SK-N-SH (cell line): ENCODE data around the gene DPF3. TPM values are rescaled to one million over a fixed set of nuclear protein-coding genes. Genes with fewer than 3 reads are reported as not detected.
A peak's percentile ranks its signal among the peaks of the same experiment; 100 is the strongest.

ENCODE experiments used
- CTCF ChIA-PET: fragments of 300-600, 350-600 bp; formaldehyde crosslinking; extraction: SDS; loops from one replicate; lab custom pipeline; 2021; lab: Yijun Ruan, JAX
- POLR2A ChIA-PET: fragments of 350-600 bp; sonication (Branson Sonifier 250); formaldehyde crosslinking; extraction: SDS; loops from one replicate; lab custom pipeline; 2020; ENCODE audit warnings: antibody characterized with exemption, inconsistent platforms; lab: Yijun Ruan, JAX
- DNase-seq: peaks from one replicate; pipeline ENCODE4 v3.0.0; 2012
- H2AFZ ChIP-seq: fragments of 200-600 bp; sonication (generic); 2 replicates; pipeline ENCODE4 v1.8.1; 2016; ENCODE audit warnings: antibody characterized with exemption, mild to moderate bottlenecking, low read depth
- H3F3A ChIP-seq: fragments of 200-600 bp; sonication (generic); replicated peaks from 2 replicates; pipeline ENCODE3; 2016; ENCODE audit warnings: antibody characterized with exemption, mild to moderate bottlenecking; ENCODE audit not compliant: insufficient read depth
- H3K27ac ChIP-seq, 2 experiments: fragments of 200-500 bp in 1 of 2; fragments of 200-600 bp in 1 of 2; sonication (Bioruptor generic) in 1 of 2; sonication (generic), shearing (Covaris generic) in 1 of 2; 2 replicates each; pipeline versions ENCODE4 v1.5.1 to v1.6.1; 2014 to 2016; ENCODE audit warnings: low read depth in 2 of 2, inconsistent platforms in 1 of 2, low read length in 1 of 2, mild to moderate bottlenecking in 1 of 2, mixed read lengths in 1 of 2
- H3K27me3 ChIP-seq: fragments of 200-600 bp; sonication (generic), shearing (Covaris generic); 2 replicates; pipeline ENCODE4 v1.6.1; 2016; ENCODE audit warnings: mixed run types; ENCODE audit not compliant: insufficient read depth
- H3K36me3 ChIP-seq, 2 experiments: fragments of 200-500 bp in 1 of 2; fragments of 200-600 bp in 1 of 2; sonication (Bioruptor generic) in 1 of 2; sonication (generic) in 1 of 2; replicated peaks in 1 of 2; 2 replicates each; pipeline versions ENCODE3 to v1.5.1; 2014 to 2016; ENCODE audit warnings: low read length in 1 of 2, mild to moderate bottlenecking in 1 of 2; ENCODE audit not compliant: insufficient read depth in 2 of 2, control insufficient read depth in 1 of 2
- H3K4me1 ChIP-seq, 2 experiments: fragments of 200-500 bp in 1 of 2; fragments of 200-600 bp in 1 of 2; sonication (Bioruptor generic) in 1 of 2; sonication (generic), shearing (Covaris generic) in 1 of 2; 2 replicates each; pipeline versions ENCODE4 v1.5.1 to v1.6.1; 2014 to 2016; ENCODE audit warnings: low read depth in 1 of 2, low read length in 1 of 2, mixed run types in 1 of 2; ENCODE audit not compliant: insufficient read depth in 2 of 2, control insufficient read depth in 1 of 2
- H3K4me2 ChIP-seq: fragments of 200-600 bp; sonication (generic), shearing (Covaris generic); 2 replicates; pipeline ENCODE4 v1.6.1; 2017; ENCODE audit warnings: mixed run types
- H3K4me3 ChIP-seq, 2 experiments: fragments of 200-500 bp in 1 of 2; fragments of 200-600 bp in 1 of 2; sonication (Bioruptor generic) in 1 of 2; sonication (generic), shearing (Covaris generic) in 1 of 2; 2 replicates each; pipeline versions ENCODE4 v1.5.1 to v1.8.1; 2014 to 2016; ENCODE audit warnings: low read depth in 2 of 2, inconsistent platforms in 1 of 2, low read length in 1 of 2, mild to moderate bottlenecking in 1 of 2, mixed read lengths in 1 of 2, moderate library complexity in 1 of 2
- H3K79me2 ChIP-seq: fragments of 200-600 bp; sonication (generic); 2 replicates; pipeline ENCODE4 v1.8.1; 2017; ENCODE audit warnings: mild to moderate bottlenecking; ENCODE audit not compliant: insufficient read depth
- H3K9ac ChIP-seq: fragments of 200-600 bp; sonication (generic); 2 replicates; pipeline ENCODE4 v1.6.1; 2017; ENCODE audit warnings: mixed run types
- H3K9me2 ChIP-seq: fragments of 200-600 bp; sonication (generic); 2 replicates; pipeline ENCODE4 v1.6.1; 2017; ENCODE audit warnings: mixed run types
- H3K9me3 ChIP-seq: fragments of 200-600 bp; sonication (generic); 2 replicates; pipeline ENCODE4 v1.6.1; 2017; ENCODE audit warnings: mixed run types, mild to moderate bottlenecking, moderate library complexity
- H4K20me1 ChIP-seq: fragments of 200-600 bp; sonication (generic); 2 replicates; pipeline ENCODE4 v1.6.1; 2017; ENCODE audit warnings: mild to moderate bottlenecking, mixed run types; ENCODE audit not compliant: insufficient read depth
- CHD2 ChIP-seq: fragments of 150-350 bp; IDR thresholded peaks from 2 replicates; pipeline ENCODE4 v1.6.1; 2018; ENCODE audit warnings: low read length; ENCODE audit not compliant: partially characterized antibody
- EP300 ChIP-seq, 2 experiments: IDR thresholded peaks; 2 replicates each; pipeline versions ENCODE4 v1.4.0 to v1.6.1; 2012; ENCODE audit warnings: borderline replicate concordance in 1 of 2, low read depth in 1 of 2, low read length in 1 of 2
- GATA2 ChIP-seq: sonication (generic); formaldehyde crosslinking; IDR thresholded peaks from 2 replicates; pipeline ENCODE4 v1.5.0; 2020; ENCODE audit warnings: mild to moderate bottlenecking, missing genetic modification reagents
- NRF1 ChIP-seq: IDR thresholded peaks from 2 replicates; pipeline ENCODE4 v1.6.1; 2012; ENCODE audit warnings: low read depth, mild to moderate bottlenecking, low read length
- RCOR1 ChIP-seq: fragments of 150-350 bp; IDR thresholded peaks from 2 replicates; pipeline ENCODE4 v1.6.1; 2017; ENCODE audit warnings: antibody characterized with exemption, low read length
- TAF1 ChIP-seq: IDR thresholded peaks from 2 replicates; pipeline ENCODE4 v1.6.1; 2012; ENCODE audit warnings: low read depth, mild to moderate bottlenecking, low read length, moderate library complexity, borderline replicate concordance
- TCF12 ChIP-seq: IDR thresholded peaks from 2 replicates; pipeline ENCODE4 v1.4.0; 2012
- whole genome bisulfite sequencing: methylation state at CpG from one replicate; pipeline ENCODE4 v1.1.6; 2017; ENCODE audit warnings: low lambda C conversion rate; 5-methylcytosine and 5-hydroxymethylcytosine counted together
- polyA plus RNA-seq, 3 experiments: library from polyadenylated mRNA; depleted of rRNA; stranded (reverse); fragments of >200 nt; gene quantifications; 2 replicates each; pipeline ENCODE4 v1.2.3, GENCODE V29; 2012
- TF ChIP-seq, protein P1 (sequence below): fragments of 200-600 bp; sonication (generic); IDR thresholded peaks from 2 replicates; pipeline ENCODE4 v1.6.1; 2017; ENCODE audit warnings: antibody characterized with exemption, mild to moderate bottlenecking, moderate library complexity
- TF ChIP-seq, protein P2 (sequence below): IDR thresholded peaks from 2 replicates; pipeline ENCODE4; 2012
- TF ChIP-seq, protein P3 (sequence below): fragments of 150-350 bp; IDR thresholded peaks from 2 replicates; pipeline ENCODE4 v1.6.1; 2016; ENCODE audit warnings: mild to moderate bottlenecking, low read depth, low read length

DPF3 gene
- polyA plus RNA-seq, 1 of the 3 experiments (the other 2 are of a cell fraction), result 2.8 TPM

DNA sequence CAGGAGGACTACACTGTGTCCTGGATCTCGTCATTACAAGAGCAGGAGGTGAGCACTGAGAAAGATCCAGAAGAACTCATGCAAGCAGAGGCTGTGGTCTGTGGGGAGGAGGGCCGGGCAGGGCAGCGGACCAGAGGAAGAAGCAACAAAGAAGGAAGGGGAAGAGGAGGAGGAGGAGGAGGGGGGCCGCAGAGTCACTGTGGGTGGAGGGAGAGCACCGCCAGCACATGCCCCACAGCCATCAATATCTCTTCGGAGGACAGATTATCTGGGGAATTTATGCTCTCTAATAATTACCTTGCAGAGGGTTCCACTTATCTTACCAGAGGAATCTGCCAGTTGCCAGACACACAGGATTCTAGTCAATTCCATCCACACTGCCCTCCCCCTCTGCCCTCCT lies 105.6 kb downstream of the DPF3 start:
- Histone ChIP-seq H3F3A (no peaks in the 10 kb centered on the region), H3K9me2 (no peaks in the 10 kb centered on the region), H4K20me1 (no peaks in the 10 kb centered on the region), H3K9me3 (no peaks in the 10 kb centered on the region), H3K4me3 (no peak overlapping the region), H3K79me2 (no peaks in the 10 kb centered on the region), H3K27me3 (no peaks in the 10 kb centered on the region), H3K4me2 (no peak overlapping the region), H3K36me3 (no peaks in the 10 kb centered on the region), H3K9ac (no peak overlapping the region), H3K4me1 (peaks cover 0 to 20% of the 10 kb centered on the region in 2 experiments; a peak in 1 of 4 replicates), H2AFZ (no peak overlapping the region), H3K27ac (peak overlapping the region in 1 of 2 experiments; percentile 56; a peak in 2 of 4 replicates)
- ChIA-PET POLR2A (no interaction called here), CTCF (interaction anchor here (0.6 to 1.2 kb wide), 3 partner anchors 9 to 53 kb away, joined by 3 to 4 read pairs (median 3); no protein-coding TSS in a partner anchor)
- TF ChIP-seq NRF1 (no peak), GATA2 (CRISPR knock-in tag) (peak; percentile 36), RCOR1 (peak; percentile 63), CHD2 (peak; percentile 10), EP300 (IDR thresholded peaks at IDR 0.05; ENCODE audit: borderline replicate concordance in 1 of 2, low read depth in 1 of 2, low read length in 1 of 2) (peak in 1 of 2 experiments; percentile 72; a peak in 2 of 4 replicates)
- TF ChIP-seq, protein P1, sequence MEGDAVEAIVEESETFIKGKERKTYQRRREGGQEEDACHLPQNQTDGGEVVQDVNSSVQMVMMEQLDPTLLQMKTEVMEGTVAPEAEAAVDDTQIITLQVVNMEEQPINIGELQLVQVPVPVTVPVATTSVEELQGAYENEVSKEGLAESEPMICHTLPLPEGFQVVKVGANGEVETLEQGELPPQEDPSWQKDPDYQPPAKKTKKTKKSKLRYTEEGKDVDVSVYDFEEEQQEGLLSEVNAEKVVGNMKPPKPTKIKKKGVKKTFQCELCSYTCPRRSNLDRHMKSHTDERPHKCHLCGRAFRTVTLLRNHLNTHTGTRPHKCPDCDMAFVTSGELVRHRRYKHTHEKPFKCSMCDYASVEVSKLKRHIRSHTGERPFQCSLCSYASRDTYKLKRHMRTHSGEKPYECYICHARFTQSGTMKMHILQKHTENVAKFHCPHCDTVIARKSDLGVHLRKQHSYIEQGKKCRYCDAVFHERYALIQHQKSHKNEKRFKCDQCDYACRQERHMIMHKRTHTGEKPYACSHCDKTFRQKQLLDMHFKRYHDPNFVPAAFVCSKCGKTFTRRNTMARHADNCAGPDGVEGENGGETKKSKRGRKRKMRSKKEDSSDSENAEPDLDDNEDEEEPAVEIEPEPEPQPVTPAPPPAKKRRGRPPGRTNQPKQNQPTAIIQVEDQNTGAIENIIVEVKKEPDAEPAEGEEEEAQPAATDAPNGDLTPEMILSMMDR, result no peak
- peak; percentile 59 for DNase-seq
- 53% methylated on average over 6 of the region's 6 CpGs for WGBS

DNA sequence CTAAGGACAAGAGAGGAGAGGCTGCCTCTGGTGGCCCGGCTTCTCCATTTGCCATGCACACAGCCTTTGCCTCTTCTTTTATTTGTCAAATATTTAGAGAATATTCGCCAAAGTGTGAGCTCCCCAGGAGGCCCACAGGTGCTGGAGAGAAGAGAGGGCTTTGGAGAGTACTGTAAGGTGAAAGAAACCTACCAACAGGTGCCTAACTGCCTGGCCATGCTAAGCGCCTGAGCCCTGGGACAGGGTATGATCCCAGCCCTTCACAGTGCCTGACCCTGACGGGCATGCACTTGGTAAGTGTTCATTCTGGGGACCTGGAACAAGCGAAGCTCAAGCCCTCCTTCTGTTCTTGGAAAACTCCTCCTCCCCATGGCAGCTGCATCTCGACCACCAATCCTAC lies 106.1 kb downstream of the DPF3 start:
- Histone ChIP-seq H2AFZ (no peak overlapping the region), H3K4me3 (no peak overlapping the region), H3K9me2 (no peaks in the 10 kb centered on the region), H3F3A (no peaks in the 10 kb centered on the region)
- POLR2A ChIA-PET, result no interaction called here
- no peak for DNase-seq
- TF ChIP-seq TAF1 (no peak), EP300 (IDR thresholded peaks at IDR 0.05; ENCODE audit: borderline replicate concordance in 1 of 2, low read depth in 1 of 2, low read length in 1 of 2) (no peak), TCF12 (no peak), RCOR1 (no peak), CHD2 (no peak)
- TF ChIP-seq, protein P2, sequence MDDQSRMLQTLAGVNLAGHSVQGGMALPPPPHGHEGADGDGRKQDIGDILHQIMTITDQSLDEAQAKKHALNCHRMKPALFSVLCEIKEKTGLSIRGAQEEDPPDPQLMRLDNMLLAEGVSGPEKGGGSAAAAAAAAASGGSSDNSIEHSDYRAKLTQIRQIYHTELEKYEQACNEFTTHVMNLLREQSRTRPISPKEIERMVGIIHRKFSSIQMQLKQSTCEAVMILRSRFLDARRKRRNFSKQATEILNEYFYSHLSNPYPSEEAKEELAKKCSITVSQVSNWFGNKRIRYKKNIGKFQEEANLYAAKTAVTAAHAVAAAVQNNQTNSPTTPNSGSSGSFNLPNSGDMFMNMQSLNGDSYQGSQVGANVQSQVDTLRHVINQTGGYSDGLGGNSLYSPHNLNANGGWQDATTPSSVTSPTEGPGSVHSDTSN, result no peak
- TF ChIP-seq, protein P3, sequence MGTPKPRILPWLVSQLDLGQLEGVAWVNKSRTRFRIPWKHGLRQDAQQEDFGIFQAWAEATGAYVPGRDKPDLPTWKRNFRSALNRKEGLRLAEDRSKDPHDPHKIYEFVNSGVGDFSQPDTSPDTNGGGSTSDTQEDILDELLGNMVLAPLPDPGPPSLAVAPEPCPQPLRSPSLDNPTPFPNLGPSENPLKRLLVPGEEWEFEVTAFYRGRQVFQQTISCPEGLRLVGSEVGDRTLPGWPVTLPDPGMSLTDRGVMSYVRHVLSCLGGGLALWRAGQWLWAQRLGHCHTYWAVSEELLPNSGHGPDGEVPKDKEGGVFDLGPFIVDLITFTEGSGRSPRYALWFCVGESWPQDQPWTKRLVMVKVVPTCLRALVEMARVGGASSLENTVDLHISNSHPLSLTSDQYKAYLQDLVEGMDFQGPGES, result no peak
- TF ChIP-seq, all 33 proteins: peak for 0
- Histone ChIP-seq H4K20me1 (no peaks in the 10 kb centered on the region), H3K4me2 (no peak overlapping the region), H3K36me3 (no peaks in the 10 kb centered on the region), H3K79me2 (no peaks in the 10 kb centered on the region), H3K9ac (no peak overlapping the region), H3K27ac (peak overlapping the region in 1 of 2 experiments; percentile 18; a peak in 2 of 4 replicates), H3K9me3 (no peaks in the 10 kb centered on the region), H3K27me3 (no peaks in the 10 kb centered on the region), H3K4me1 (peaks cover 0 to 20% of the 10 kb centered on the region in 2 experiments; a peak in 1 of 4 replicates)
- WGBS, result 45% methylated on average over 5 of the region's 6 CpGs
- CTCF ChIA-PET, result interaction anchor here (0.6 to 1.0 kb wide), 2 partner anchors 9 to 18 kb away, joined by 3 read pairs; no protein-coding TSS in a partner anchor
